ENCODE data around the gene CHADL.

Gene CHADL, protein sequence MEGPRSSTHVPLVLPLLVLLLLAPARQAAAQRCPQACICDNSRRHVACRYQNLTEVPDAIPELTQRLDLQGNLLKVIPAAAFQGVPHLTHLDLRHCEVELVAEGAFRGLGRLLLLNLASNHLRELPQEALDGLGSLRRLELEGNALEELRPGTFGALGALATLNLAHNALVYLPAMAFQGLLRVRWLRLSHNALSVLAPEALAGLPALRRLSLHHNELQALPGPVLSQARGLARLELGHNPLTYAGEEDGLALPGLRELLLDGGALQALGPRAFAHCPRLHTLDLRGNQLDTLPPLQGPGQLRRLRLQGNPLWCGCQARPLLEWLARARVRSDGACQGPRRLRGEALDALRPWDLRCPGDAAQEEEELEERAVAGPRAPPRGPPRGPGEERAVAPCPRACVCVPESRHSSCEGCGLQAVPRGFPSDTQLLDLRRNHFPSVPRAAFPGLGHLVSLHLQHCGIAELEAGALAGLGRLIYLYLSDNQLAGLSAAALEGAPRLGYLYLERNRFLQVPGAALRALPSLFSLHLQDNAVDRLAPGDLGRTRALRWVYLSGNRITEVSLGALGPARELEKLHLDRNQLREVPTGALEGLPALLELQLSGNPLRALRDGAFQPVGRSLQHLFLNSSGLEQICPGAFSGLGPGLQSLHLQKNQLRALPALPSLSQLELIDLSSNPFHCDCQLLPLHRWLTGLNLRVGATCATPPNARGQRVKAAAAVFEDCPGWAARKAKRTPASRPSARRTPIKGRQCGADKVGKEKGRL

DNA sequence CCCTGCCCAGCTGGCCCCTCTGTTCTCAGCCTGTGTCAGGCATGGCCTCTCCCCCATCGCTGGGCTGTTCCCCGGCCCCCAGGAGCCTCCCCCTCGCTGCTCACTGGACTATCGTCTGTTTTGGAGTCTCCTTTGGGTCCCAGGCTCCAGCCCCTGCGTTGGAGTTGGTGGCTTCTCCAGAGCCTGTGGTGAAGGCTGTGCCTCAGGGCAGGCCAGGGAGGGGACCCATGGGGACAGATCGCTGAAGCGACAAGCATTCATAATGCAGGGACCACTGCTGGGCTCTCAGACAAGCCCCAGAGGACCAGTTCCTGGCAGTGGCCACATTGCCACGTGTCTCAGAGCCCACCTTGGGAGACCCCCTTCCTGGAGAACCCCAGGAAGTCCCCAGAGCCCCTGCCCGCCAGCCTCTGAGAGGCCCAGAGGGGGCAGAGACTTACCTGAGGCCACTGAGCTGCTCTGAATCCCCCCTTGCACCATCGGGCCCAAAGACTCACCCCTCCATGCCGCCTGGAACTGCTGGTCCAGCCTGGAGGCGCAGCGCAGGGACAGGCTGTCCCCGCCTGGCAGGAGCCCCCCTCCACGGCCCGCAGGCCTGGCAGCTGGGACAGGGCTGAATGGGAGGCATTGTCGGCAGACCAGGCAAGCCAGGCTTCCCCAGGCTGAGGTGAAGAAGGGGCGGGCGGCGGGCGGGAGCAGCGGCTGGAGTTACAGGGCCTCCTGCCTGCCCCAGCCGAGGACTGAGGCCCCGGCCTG lies at the start of gene CHADL:
TSS of gene CHADL (minus strand) at position 555 of the 756 bp plus-strand sequence. CDS start at position 505, 50 bp downstream.
- TF ChIP-seq CTCF (IDR thresholded peaks at IDR 0.05; ENCODE audit: borderline replicate concordance, control extremely low read depth, extremely low read depth, insufficient read depth, missing control alignments): no peak
- in situ Hi-C loops (cut with MboI; ENCODE audit: low sequenced_read_pairs, unreplicated experiment): no loop called here
- no peak for DNase-seq (ENCODE audit: low spot score)

DNA sequence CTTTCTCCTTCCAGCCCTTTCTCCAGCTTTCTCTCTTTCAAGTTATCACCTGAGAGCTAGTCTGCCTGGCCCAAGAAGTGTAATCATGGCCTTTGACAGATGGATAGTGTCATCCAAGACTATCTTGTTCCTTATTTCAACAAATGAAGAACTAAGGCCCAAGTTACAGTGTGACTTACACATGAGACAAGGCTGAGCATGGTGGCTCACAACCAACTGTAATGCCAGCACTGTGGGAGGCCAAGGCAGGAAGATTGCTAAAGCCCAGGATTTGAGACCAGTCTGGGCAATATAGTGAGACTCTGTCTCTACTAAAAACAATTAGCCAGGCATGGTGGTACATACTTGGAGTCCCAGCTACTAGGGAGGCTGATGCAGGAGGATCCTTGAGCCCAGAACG lies 48.9 kb upstream of the CHADL start:
- in situ Hi-C loops (cut with MboI; ENCODE audit: low sequenced_read_pairs, unreplicated experiment): no loop called here
- no peak for DNase-seq (ENCODE audit: low spot score)
- no peak for TF ChIP-seq CTCF (IDR thresholded peaks at IDR 0.05; ENCODE audit: borderline replicate concordance, control extremely low read depth, extremely low read depth, insufficient read depth, missing control alignments)

DNA sequence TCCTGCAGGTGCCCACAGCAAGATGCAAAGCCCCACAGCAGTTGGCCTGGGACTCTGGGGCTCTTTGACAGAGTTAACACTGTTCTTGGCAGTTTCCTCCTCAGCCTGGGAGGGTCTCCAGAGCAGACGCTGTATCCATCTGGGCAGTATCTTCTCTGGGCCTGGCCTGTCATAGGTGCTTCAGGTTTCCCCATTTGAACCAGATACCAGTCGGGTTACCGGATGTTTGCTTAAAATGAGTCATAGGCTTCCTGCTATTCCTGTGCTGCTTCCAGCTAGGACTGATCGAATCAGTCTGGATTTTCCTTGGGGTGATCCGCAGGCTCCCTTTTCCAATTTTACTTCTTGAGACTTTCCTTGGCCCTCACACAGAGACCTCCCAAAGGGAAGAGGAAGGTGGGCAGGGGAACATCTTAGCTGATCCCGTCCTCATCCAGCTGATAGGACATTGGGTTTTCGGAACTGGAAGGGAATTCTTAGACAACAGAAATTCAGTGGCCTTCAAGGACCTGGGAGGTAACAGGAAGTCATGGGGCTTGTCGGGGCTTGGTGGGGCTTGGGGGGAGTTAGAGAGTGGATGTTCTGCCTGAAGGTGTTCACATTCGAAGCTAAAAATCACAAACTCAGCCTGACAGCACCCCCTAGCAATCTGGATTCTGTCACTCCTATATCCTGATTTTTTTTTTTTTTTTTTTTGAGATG lies 47.7 kb upstream of the CHADL start:
- no peak for TF ChIP-seq CTCF (IDR thresholded peaks at IDR 0.05; ENCODE audit: borderline replicate concordance, control extremely low read depth, extremely low read depth, insufficient read depth, missing control alignments)
- no peak for DNase-seq (ENCODE audit: low spot score)
- in situ Hi-C loops (cut with MboI; ENCODE audit: low sequenced_read_pairs, unreplicated experiment): no loop called here

DNA sequence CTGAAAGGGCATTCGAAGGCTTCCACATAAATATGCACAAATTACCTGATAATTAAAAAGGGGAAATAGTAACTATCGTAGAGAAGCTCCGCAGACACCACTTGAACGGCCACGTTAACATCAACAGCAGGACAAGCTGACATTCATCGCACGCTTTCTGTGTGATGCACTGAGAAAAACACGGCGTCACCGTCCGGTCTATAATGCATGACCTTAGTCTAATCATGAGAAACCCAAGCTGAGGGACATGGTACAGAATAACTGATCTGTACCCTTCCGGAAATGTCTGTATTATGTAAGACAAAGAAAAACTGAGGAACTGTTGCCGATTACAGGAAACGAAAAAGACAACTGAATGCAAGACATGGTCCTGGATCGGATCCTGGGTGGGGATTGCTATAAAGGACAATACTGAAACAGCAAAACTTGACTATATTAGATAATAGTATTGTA lies 45.9 kb upstream of the CHADL start:
- in situ Hi-C loops (cut with MboI; ENCODE audit: low sequenced_read_pairs, unreplicated experiment): no loop called here
- no peak for TF ChIP-seq CTCF (IDR thresholded peaks at IDR 0.05; ENCODE audit: borderline replicate concordance, control extremely low read depth, extremely low read depth, insufficient read depth, missing control alignments)
- DNase-seq (ENCODE audit: low spot score): no peak

DNA sequence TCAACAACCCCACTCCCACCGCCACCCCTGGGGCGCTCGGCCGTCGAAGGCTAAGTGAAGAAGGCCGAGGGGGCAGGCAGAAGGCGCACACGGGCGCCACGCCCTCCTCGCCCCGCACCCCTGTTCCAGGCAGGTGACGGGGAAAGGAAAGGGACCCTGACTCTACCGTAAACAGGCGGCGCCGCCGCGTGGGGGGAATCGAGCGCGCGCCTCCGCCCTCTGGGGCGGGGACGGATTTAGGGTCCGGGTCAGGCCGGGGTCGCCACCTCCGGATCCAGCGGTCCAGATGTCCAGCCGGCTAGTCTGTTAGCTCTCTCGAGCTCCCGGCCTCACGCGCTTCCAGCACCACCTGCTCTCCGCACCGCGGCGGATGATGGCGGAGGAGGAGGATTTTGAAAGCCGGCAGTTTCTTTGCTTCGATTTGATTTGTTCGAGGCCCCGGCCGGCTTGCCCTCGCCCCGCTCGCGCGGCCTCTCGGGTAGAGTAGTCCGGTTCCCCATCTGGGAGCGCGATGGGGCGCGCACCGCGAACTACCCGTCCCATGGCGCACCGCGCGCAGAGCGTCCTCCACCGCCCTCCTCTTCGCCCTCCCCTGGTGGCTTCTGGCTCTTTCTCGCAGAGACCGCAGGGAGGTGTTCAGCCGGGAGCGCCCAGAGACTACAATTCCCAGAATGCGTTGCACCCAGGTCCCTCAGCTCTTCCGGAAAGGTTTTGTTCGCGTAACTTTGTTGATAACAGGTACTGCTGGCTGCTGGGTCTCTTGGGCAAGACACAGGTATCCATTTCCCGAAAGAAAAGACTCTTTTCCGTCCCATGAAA lies 45.3 kb upstream of the CHADL start, which contains the start of gene RANGAP1:
TSS of gene RANGAP1 (minus strand) at position 368 of the 819 bp plus-strand sequence. CDS start 5,143 bp downstream, outside the sequence.
- in situ Hi-C loops (cut with MboI; ENCODE audit: low sequenced_read_pairs, unreplicated experiment): no loop called here
- DNase-seq (ENCODE audit: low spot score): peak; percentile 97
- no peak for TF ChIP-seq CTCF (IDR thresholded peaks at IDR 0.05; ENCODE audit: borderline replicate concordance, control extremely low read depth, extremely low read depth, insufficient read depth, missing control alignments)

Measured in GM13976 (cell line).